Measurements from ENCODE around the gene ZBTB2. TPM values are rescaled to one million over a fixed set of nuclear protein-coding genes. Genes with fewer than 3 reads are reported as not detected.
"Not testable (repeated sequence)": the region's sequence is repeated elsewhere in the genome, so short reads cannot be mapped to it uniquely, and the experiment has no call there.

The ZBTB2 gene
- total RNA-seq, 2 donors from 2014 or later: 9.9 to 10.8 TPM

DNA sequence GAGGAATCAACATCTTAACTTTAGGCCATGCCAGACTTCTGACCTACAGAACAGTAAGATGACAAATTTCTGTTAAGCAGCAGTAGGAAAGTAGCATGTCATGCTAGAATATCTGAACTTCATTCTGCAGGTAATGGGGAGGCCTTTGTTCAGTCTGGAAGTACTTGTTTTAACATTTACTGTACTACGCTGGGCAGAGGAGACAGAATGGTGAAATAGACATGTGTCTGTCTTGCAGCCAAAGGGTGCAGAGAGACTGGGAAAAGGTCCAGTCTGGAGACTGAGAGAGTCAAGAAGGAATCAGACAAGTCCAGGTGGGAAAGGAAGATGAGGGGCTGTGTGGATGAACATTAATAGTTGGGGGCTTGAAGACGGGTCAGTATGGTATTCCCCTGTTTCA is 17.5 kb upstream of the ZBTB2 start:
- DNase-seq (no peak), ATAC-seq (no peak)
- intact Hi-C loops (cut with DNase I, micrococcal nuclease): no loop called here

- DNase-seq: no peak
- no peak for ATAC-seq
Measured at GRCh38 chr6:151403919-151404308, 12.6 kb upstream of the ZBTB2 start.

GRCh38 chr6:151402228-151402627 is 10.9 kb upstream of the ZBTB2 start:
- intact Hi-C loops (cut with DNase I, micrococcal nuclease): no loop called here
- no peak for ATAC-seq
- DNase-seq: no peak

More at GRCh38 chr6:151403919-151404308, 12.6 kb upstream of the ZBTB2 start:
- intact Hi-C loops (cut with DNase I, micrococcal nuclease): no loop called here

DNA sequence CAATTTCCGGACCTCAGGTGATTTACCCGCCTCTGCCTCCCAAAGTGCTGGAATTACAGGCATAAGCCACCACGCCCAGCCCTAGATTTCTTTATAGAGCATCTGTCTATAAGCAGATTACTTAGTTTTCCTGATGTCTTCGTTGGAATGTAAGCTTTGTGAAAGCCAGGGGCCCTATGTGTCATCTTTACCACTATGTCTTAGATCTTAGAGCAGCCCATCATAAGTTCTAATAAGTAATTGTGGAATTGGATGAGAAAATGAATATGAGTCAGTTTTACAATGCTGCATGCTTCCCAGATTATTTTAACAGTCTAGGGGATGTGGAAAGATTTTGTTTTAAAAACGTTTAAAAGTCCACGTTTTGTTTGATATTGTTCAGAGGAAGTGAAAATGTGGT is 9.1 kb upstream of the ZBTB2 start:
- intact Hi-C loops (cut with DNase I, micrococcal nuclease): no loop called here

GRCh38 chr6:151399679-151400078 is 8.3 kb upstream of the ZBTB2 start:
- no peak for ATAC-seq
- no peak for DNase-seq
- intact Hi-C loops (cut with DNase I, micrococcal nuclease): no loop called here

More for the DNA sequence above, 9.1 kb upstream of the ZBTB2 start:
- DNase-seq (no peak), ATAC-seq (no peak)

GRCh38 chr6:151393410-151393809 is 2.1 kb upstream of the ZBTB2 start:
- DNase-seq: no peak
- no peak for ATAC-seq
- intact Hi-C loops (cut with DNase I, micrococcal nuclease): no loop called here

- intact Hi-C loops (cut with DNase I, micrococcal nuclease): no loop called here
- ATAC-seq (no peak), DNase-seq (no peak)
Measured at GRCh38 chr6:151392427-151392826, 1.1 kb upstream of the ZBTB2 start.

- intact Hi-C loops (cut with DNase I, micrococcal nuclease): no loop called here
- peak; percentile 73 to 83 for DNase-seq
- ATAC-seq: peak; percentile 29
Measured at GRCh38 chr6:151390851-151391470, 398 bp downstream of the ZBTB2 start.

DNA sequence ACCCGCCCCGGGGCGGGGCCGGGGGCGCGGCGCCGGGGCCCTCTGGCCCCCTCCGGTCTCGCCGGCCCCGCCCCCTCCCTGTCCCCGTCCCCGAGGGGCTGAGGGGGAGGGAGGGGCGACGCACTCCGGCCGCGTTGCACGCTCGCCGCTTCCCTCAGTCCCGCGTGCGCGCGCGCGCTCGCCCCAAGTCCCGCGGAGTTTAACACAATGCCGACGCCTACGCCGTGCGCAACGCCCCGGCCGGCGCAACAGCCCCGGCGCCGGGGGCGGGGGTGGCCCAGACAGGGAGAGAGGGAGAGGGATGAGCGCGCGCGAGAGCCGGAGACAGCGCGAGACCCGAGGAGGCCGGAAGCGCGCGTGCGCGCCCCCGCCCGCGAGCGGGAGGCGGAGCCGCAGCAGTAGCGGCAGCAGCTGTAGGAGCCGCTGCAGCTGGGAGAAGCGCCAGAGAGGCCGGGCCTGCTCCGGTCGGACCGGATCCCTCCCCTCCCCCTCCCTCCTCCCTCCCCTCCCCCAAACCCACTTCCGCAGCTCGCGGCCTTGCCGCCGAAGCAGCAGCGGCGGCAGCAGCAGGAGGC is 996 bp downstream of the ZBTB2 start:
- DNase-seq (peak; percentile 97), ATAC-seq (peak; percentile 77)
- intact Hi-C loops (cut with DNase I, micrococcal nuclease): no loop called here

- peak; percentile 67 to 78 for DNase-seq
- intact Hi-C loops (cut with DNase I, micrococcal nuclease): no loop called here
- peak; percentile 45 for ATAC-seq
Measured at GRCh38 chr6:151389618-151390275, 1.6 kb downstream of the ZBTB2 start.

DNA sequence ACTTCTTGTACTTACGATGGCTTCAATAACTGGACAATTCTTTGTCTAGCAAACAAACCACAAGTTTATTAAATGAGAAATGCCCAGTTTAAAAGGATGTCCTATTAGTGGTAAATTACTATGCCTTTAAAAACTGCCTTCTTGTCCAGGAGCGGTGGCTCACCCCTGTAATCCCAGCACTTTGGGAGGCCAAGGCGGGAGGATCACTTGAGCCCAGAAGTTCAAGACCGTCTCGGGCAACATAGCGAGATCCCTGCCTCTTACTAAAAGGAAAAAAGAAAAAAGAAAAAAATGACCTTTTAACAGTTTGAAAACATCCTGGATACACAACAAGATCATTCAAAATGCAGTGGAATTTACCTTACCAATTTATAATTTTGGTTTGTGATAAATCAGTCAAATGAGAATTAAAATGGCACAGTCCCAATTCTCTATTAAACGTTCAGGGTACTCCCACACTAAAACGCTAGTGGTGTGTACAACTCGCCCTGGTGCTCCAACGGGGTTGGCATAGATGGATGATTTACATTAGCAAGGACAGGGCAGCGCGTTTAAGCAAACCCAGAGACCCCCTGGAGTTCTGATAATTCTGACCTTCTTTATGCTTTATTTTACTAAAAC is 2.3 kb downstream of the ZBTB2 start:
- intact Hi-C loops (cut with DNase I, micrococcal nuclease): no loop called here
- no peak for DNase-seq
- ATAC-seq: no peak

GRCh38 chr6:151388236-151388635 is 3.1 kb downstream of the ZBTB2 start:
- ATAC-seq (no peak), DNase-seq (no peak)
- intact Hi-C loops (cut with DNase I, micrococcal nuclease): no loop called here

GRCh38 chr6:151387175-151387970 is 4.0 kb downstream of the ZBTB2 start:
- no peak for ATAC-seq
- DNase-seq: no peak
- intact Hi-C loops (cut with DNase I, micrococcal nuclease): no loop called here

DNA sequence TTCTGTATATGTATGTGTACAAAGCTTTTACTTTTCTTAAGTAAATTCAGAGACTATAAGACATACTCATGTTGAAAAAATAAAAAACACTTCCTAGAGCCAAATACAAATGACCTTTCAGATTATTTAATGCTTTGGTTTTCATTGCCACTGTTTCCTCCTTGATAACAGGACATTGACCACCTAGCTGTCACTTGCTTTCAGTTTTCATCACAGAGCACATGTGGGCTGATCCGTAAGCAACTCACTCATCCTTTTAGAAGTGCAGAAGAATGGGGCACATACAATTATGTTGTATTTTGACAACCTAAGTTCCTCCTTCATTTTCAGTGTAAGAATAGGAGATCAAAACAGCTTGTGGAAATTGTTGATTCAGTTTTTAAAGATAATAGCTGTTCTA is 6.2 kb downstream of the ZBTB2 start:
- DNase-seq: no peak
- intact Hi-C loops (cut with DNase I, micrococcal nuclease): no loop called here
- no peak for ATAC-seq

DNA sequence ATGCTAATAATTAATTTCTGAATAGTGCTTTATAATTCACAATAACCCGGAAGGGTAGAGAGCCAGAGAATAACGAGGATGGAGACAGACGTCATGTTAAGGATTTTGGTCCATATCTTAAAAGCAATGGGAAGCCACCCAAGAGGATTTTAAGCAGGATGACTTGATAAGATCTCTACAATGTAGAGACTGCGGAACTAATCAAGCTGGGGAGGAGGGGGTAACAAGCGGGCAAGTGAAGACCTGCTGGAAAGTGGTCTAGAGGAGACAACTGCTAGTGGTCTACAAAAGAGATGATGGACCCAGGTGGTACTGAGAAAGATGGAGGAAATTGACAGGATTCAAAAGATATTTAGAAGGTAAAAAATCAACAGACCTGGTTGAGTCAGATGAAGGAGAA is 7.2 kb downstream of the ZBTB2 start:
- intact Hi-C loops (cut with DNase I, micrococcal nuclease): no loop called here
- ATAC-seq (no peak), DNase-seq (no peak)

DNA sequence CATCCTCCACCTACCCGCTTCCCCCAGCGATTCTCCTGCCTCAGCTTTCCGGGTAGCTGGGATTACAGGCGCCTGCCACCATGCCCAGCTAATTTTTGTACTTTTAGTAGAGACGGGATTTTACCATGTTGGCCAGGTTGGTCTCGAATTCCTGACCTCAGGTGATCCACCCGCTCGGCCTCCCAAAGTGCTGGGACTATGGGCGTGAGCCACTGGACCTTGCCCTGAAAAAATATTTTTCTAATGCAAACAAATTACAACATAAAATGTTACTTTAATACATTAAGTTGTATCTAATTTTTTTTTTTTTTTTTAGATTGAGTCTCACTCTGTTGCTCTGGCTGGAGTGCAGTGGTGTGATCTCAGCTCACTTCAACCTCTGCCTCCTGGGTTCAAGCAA is 8.7 kb downstream of the ZBTB2 start:
- DNase-seq; intact Hi-C loops (cut with DNase I, micrococcal nuclease); ATAC-seq: not testable (repeated sequence)

- ATAC-seq: no peak
- no peak for DNase-seq
- intact Hi-C loops (cut with DNase I, micrococcal nuclease): no loop called here
Measured at GRCh38 chr6:151381722-151382121, 9.6 kb downstream of the ZBTB2 start.

DNA sequence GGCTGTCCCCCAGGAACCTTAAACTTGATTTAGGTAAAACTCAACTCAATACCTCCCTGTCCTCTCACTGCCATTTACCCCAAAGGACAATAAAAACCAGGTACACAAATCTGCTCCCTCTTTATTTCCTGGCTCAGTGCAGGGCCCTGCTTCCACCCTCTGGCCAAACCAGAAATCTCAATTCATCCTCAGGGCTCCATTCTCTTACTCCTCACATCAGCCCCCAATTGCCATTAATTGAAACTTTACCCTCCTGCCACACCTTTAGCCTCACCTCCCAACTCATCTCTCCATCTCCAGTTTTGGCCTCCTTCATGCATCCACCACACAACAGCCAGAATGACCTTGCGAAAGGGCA is 10.5 kb downstream of the ZBTB2 start:
- ATAC-seq (no peak), DNase-seq (no peak)
- intact Hi-C loops (cut with DNase I, micrococcal nuclease): no loop called here
